H1 (cell line): Measurements from ENCODE around the gene IQSEC3. TPM values are rescaled to one million over a fixed set of nuclear protein-coding genes. Genes with fewer than 3 reads are reported as not detected.

Source experiments
- CBX8 ChIP-seq: fragments of 300-800, 300-1000 bp; sonication (generic); IDR thresholded peaks from 2 replicates; pipeline ENCODE4 v1.7.1; 2016; ENCODE audit warnings: low read depth, low read length, borderline replicate concordance
- CHD2 ChIP-seq: IDR thresholded peaks from 2 replicates; pipeline ENCODE4 v1.6.1; 2012; ENCODE audit warnings: low read length, improper control_type of control experiment
- HDAC6 ChIP-seq: IDR thresholded peaks from one replicate; pipeline ENCODE4 v1.7.1; 2012; ENCODE audit warnings: low read depth, mild to moderate bottlenecking, inconsistent platforms, low read length, moderate library complexity
- KDM1A ChIP-seq: fragments of 200-600, 300-600 bp; sonication (generic); IDR thresholded peaks from 2 replicates; pipeline ENCODE4 v1.7.1; 2016; ENCODE audit warnings: mild to moderate bottlenecking, low read length, borderline replicate concordance
- TBP ChIP-seq: IDR thresholded peaks from 2 replicates; pipeline ENCODE4 v1.6.1; 2011; ENCODE audit warnings: low read depth, low read length, improper control_type of control experiment
- polyA plus RNA-seq, 7 experiments: library from polyadenylated mRNA; depleted of rRNA in 3 of 7; stranded (reverse) in 5 of 7; unstranded in 2 of 7; fragments of >200 nt in 5 of 7; fragments of 200-250 nt in 2 of 7; gene quantifications; 1 replicate in 5 of 7; 2 replicates in 1 of 7; 4 replicates in 1 of 7; pipeline versions ENCODE4 v1.2.1 to v1.2.3, GENCODE V29; 2011 to 2013; ENCODE audit warnings: missing spikeins in 2 of 7, mixed read lengths in 2 of 7
- total RNA-seq: library from RNA; stranded (reverse); fragmentation: NEBNext Ultra II Directional; extraction: Animal tissue kit (Norgen Biotek cat#: 25700); gene quantifications from 2 replicates; pipeline ENCODE4 v1.2.1, GENCODE V29; 2021

The IQSEC3 gene
- total and polyA plus RNA-seq, 2 of the 8 experiments (the other 6 are each of a cell fraction or from before 2014, with no cell fraction given), result 1.2 to 3.1 TPM

GRCh38 chr12:85191-85666 is 18.7 kb downstream of the IQSEC3 start (continued):
- TF ChIP-seq KDM1A (no peak), TBP (no peak), CBX8 (no peak), CHD2 (no peak), HDAC6 (no peak)
